HG03520 (cell line): ENCODE data around the gene AP2A1.

Experiments used
- ATAC-seq: cut with Tn5 transposase; IDR thresholded peaks from one replicate; pipeline ENCODE4 v1.9.1; 2021; ENCODE audit warnings: mild to moderate bottlenecking, moderate library complexity; ENCODE audit not compliant: unreplicated experiment

AP2A1 gene

GRCh38 chr19:49766007-49766929, 533 bp upstream of the AP2A1 start:
- peak; percentile 91 for ATAC-seq

- no peak for ATAC-seq
Measured at GRCh38 chr19:49767381-49767780, 580 bp downstream of the AP2A1 start.

GRCh38 chr19:49767967-49768581, 1.3 kb downstream of the AP2A1 start:
- ATAC-seq, result no peak

GRCh38 chr19:49770529-49770928, 3.7 kb downstream of the AP2A1 start:
- ATAC-seq, result no peak

- no peak for ATAC-seq
Measured at GRCh38 chr19:49771674-49772139, 4.9 kb downstream of the AP2A1 start.

- no peak for ATAC-seq
Measured at GRCh38 chr19:49772850-49773432, 6.1 kb downstream of the AP2A1 start.

- no peak for ATAC-seq
Measured at GRCh38 chr19:49773663-49774350, 7.0 kb downstream of the AP2A1 start.

- no peak for ATAC-seq
Measured at GRCh38 chr19:49774969-49775368, 8.2 kb downstream of the AP2A1 start.

GRCh38 chr19:49775742-49776370, 9.1 kb downstream of the AP2A1 start:
- ATAC-seq, result no peak

- no peak for ATAC-seq
Measured at GRCh38 chr19:49776371-49776764, 9.6 kb downstream of the AP2A1 start.

GRCh38 chr19:49779731-49780555, 13.1 kb downstream of the AP2A1 start:
- ATAC-seq, result no peak

GRCh38 chr19:49780861-49781260, 14.1 kb downstream of the AP2A1 start:
- no peak for ATAC-seq

GRCh38 chr19:49781394-49781793, 14.6 kb downstream of the AP2A1 start:
- no peak for ATAC-seq

GRCh38 chr19:49782515-49782914, 15.7 kb downstream of the AP2A1 start:
- ATAC-seq, result no peak

- no peak for ATAC-seq
Measured at GRCh38 chr19:49786376-49786820, 19.6 kb downstream of the AP2A1 start.

GRCh38 chr19:49787746-49788145, 20.9 kb downstream of the AP2A1 start:
- ATAC-seq, result no peak

GRCh38 chr19:49788857-49789256, 22.1 kb downstream of the AP2A1 start:
- ATAC-seq, result no peak

GRCh38 chr19:49790866-49791265, 24.1 kb downstream of the AP2A1 start:
- no peak for ATAC-seq

- ATAC-seq, result no peak
Measured at GRCh38 chr19:49791776-49792445, 25.1 kb downstream of the AP2A1 start.
